HCT116 (cell line): Measurements from ENCODE around the gene ANKRD44. TPM values are rescaled to one million over a fixed set of nuclear protein-coding genes. Genes with fewer than 3 reads are reported as not detected.

ENCODE experiments used
- ATAC-seq: fragments of 200-7000 bp; cut with Tn5 transposase; 2 replicates; pipeline ENCODE4 v1.9.1; 2020; ENCODE audit warnings: mild to moderate bottlenecking, moderate library complexity
- BruUV-seq: library from RNA; stranded (reverse); fragments of 400-500 nt; replicated peaks from 2 replicates; lab custom pipeline; 2021; lab: Mats Ljungman, UMichigan
- CTCF ChIA-PET: fragments of 300-600 bp; sonication (Branson Sonifier 250); formaldehyde crosslinking; loops from one replicate; lab custom pipeline; 2021; ENCODE audit warnings: antibody characterized with exemption; lab: Charles Lee
- POLR2A ChIA-PET: fragments of 300-600, 350-600 bp; sonication (Branson Sonifier 250); formaldehyde crosslinking; loops from one replicate; lab custom pipeline; 2021; ENCODE audit warnings: antibody characterized with exemption; lab: Charles Lee
- RAD21 ChIA-PET, 2 experiments: fragments of 300-600 bp; sonication (Branson Sonifier 250); formaldehyde crosslinking; loops; one replicate each; lab custom pipeline; 2023; ENCODE audit warnings: low total read pairs in 2 of 2; ENCODE audit not compliant: uncharacterized antibody in 2 of 2, unreplicated experiment in 2 of 2, low non-redundant PET in 1 of 2; lab: Charles Lee
- DNase-seq: peaks from one replicate; pipeline ENCODE4 v3.0.0-alpha.2; 2010; ENCODE audit warnings: low read depth, low spot score
- H2AFZ ChIP-seq: fragments of 200-600 bp; shearing (Covaris generic), sonication (generic); 2 replicates; pipeline ENCODE4 v1.6.1; 2017; ENCODE audit warnings: low read depth, mixed run types, mixed read lengths, antibody characterized with exemption, low read length; ENCODE audit not compliant: poor library complexity, severe bottlenecking
- H3K27ac ChIP-seq: 2 replicates; pipeline ENCODE4 v1.5.1; 2012; ENCODE audit warnings: low read depth, low read length
- H3K27me3 ChIP-seq: fragments of 200-600 bp; sonication (generic); 2 replicates; pipeline ENCODE4 v1.6.1; 2016; ENCODE audit warnings: mixed run types, low read length, mixed read lengths; ENCODE audit not compliant: insufficient read depth
- H3K36me3 ChIP-seq, 2 experiments: fragments of 200-500 bp in 1 of 2; fragments of 200-600 bp in 1 of 2; sonication (Bioruptor generic) in 1 of 2; sonication (generic) in 1 of 2; 2 replicates each; pipeline versions ENCODE4 v1.5.1 to v1.6.1; 2014 to 2016; ENCODE audit warnings: low read length in 2 of 2, inconsistent platforms in 1 of 2, mixed read lengths in 1 of 2, mixed run types in 1 of 2; ENCODE audit not compliant: insufficient read depth in 2 of 2, control insufficient read depth in 1 of 2
- H3K4me1 ChIP-seq, 2 experiments: fragments of 200-600 bp in 1 of 2; sonication (generic) in 1 of 2; 2 replicates each; pipeline versions ENCODE4 v1.5.1 to v1.6.1; 2012 to 2017; ENCODE audit warnings: low read length in 2 of 2, inconsistent platforms in 1 of 2, mild to moderate bottlenecking in 1 of 2, mixed read lengths in 1 of 2, mixed run types in 1 of 2, moderate library complexity in 1 of 2; ENCODE audit not compliant: insufficient read depth in 2 of 2, control insufficient read depth in 1 of 2
- H3K4me2 ChIP-seq: fragments of 200-600 bp; sonication (generic); 2 replicates; pipeline ENCODE4 v1.6.1; 2017; ENCODE audit warnings: mixed run types, low read length, mixed read lengths
- H3K4me3 ChIP-seq, 2 experiments: fragments of 200-600 bp in 1 of 2; sonication (generic) in 1 of 2; replicated peaks in 1 of 2; 2 replicates each; pipeline ENCODE4 v1.5.1; 2011 to 2016; ENCODE audit warnings: low read length in 2 of 2, control low read depth in 1 of 2, low read depth in 1 of 2, mild to moderate bottlenecking in 1 of 2, mixed read lengths in 1 of 2, mixed run types in 1 of 2
- H3K79me2 ChIP-seq: fragments of 200-600 bp; sonication (generic); 2 replicates; pipeline ENCODE4 v1.6.1; 2017; ENCODE audit warnings: mild to moderate bottlenecking, mixed run types, low read length, moderate library complexity, mixed read lengths; ENCODE audit not compliant: insufficient read depth
- H3K9ac ChIP-seq: fragments of 200-600 bp; sonication (generic); 2 replicates; pipeline ENCODE4 v1.6.1; 2016; ENCODE audit warnings: low read length, mixed read lengths
- H3K9me2 ChIP-seq: fragments of 200-600 bp; sonication (generic), shearing (Covaris generic); 2 replicates; pipeline ENCODE4 v1.6.1; 2017; ENCODE audit warnings: mixed run types, mild to moderate bottlenecking, moderate library complexity; ENCODE audit not compliant: insufficient read depth
- H3K9me3 ChIP-seq, 2 experiments: fragments of 200-500 bp in 1 of 2; fragments of 200-600 bp in 1 of 2; sonication (Bioruptor generic) in 1 of 2; sonication (generic) in 1 of 2; 2 replicates each; pipeline ENCODE4 v1.6.1; 2014 to 2017; ENCODE audit warnings: low read length in 2 of 2, mixed read lengths in 2 of 2, inconsistent platforms in 1 of 2, low read depth in 1 of 2, mild to moderate bottlenecking in 1 of 2, mixed run types in 1 of 2, moderate library complexity in 1 of 2; ENCODE audit not compliant: control insufficient read depth in 1 of 2, insufficient read depth in 1 of 2
- H4K20me1 ChIP-seq: fragments of 200-600 bp; sonication (generic), shearing (Covaris generic); 2 replicates; pipeline ENCODE4 v1.6.1; 2017; ENCODE audit warnings: mixed run types, mild to moderate bottlenecking, moderate library complexity; ENCODE audit not compliant: insufficient read depth
- CBX3 ChIP-seq: IDR thresholded peaks from 2 replicates; pipeline ENCODE4 v1.6.1; 2012; ENCODE audit warnings: low read depth
- CEBPB ChIP-seq: IDR thresholded peaks from 2 replicates; pipeline ENCODE4 v1.6.1; 2012; ENCODE audit warnings: low read depth
- CTCF ChIP-seq, 3 experiments: fragments of 200-600 bp in 1 of 3; sonication (generic) in 1 of 3; IDR thresholded peaks in 2 of 3; conservative IDR thresholded peaks in 1 of 3; 2 replicates each; pipeline ENCODE4 v1.5.1; 2012 to 2017; ENCODE audit warnings: low read depth in 2 of 3, low read length in 2 of 3, antibody characterized with exemption in 1 of 3, borderline replicate concordance in 1 of 3, control low read depth in 1 of 3, mild to moderate bottlenecking in 1 of 3, mixed read lengths in 1 of 3, mixed run types in 1 of 3, moderate library complexity in 1 of 3; ENCODE audit not compliant: insufficient read depth in 1 of 3
- EGR1 ChIP-seq: IDR thresholded peaks from 2 replicates; pipeline ENCODE4 v1.6.1; 2012; ENCODE audit warnings: low read depth
- ELF1 ChIP-seq: IDR thresholded peaks from 2 replicates; pipeline ENCODE4 v1.6.1; 2012; ENCODE audit warnings: low read depth, borderline replicate concordance
- EZH2phosphoT487 ChIP-seq: fragments of 200-600 bp; IDR thresholded peaks from 2 replicates; pipeline ENCODE4 v1.6.1; 2018; ENCODE audit warnings: antibody characterized with exemption, borderline replicate concordance
- JUND ChIP-seq: IDR thresholded peaks from 2 replicates; pipeline ENCODE4 v1.6.1; 2012
- POLR2A ChIP-seq: IDR thresholded peaks from 2 replicates; pipeline ENCODE4 v1.7.0; 2011; ENCODE audit warnings: borderline replicate concordance; ENCODE audit not compliant: insufficient read depth, insufficient read length; ENCODE audit errors: extremely low read depth
- POLR2AphosphoS5 ChIP-seq: IDR thresholded peaks from 2 replicates; pipeline ENCODE4 v1.6.1; 2011; ENCODE audit warnings: mild to moderate bottlenecking, low read depth, low read length, moderate library complexity
- RAD21 ChIP-seq: IDR thresholded peaks from 2 replicates; pipeline ENCODE4 v1.6.1; 2012; ENCODE audit warnings: low read depth, mild to moderate bottlenecking
- SIN3A ChIP-seq: IDR thresholded peaks from 2 replicates; pipeline ENCODE4 v1.6.1; 2012; ENCODE audit warnings: low read depth
- SP1 ChIP-seq: IDR thresholded peaks from 2 replicates; pipeline ENCODE4 v1.6.1; 2012; ENCODE audit warnings: low read depth
- SRF ChIP-seq: IDR thresholded peaks from 2 replicates; pipeline ENCODE4 v1.6.1; 2012; ENCODE audit warnings: low read depth
- TCF7L2 ChIP-seq: IDR thresholded peaks from 2 replicates; pipeline ENCODE4 v1.7.0; 2011; ENCODE audit warnings: borderline replicate concordance, inconsistent platforms; ENCODE audit not compliant: insufficient read depth, insufficient read length; ENCODE audit errors: extremely low read depth
- YY1 ChIP-seq: IDR thresholded peaks from 2 replicates; pipeline ENCODE4 v1.6.1; 2011; ENCODE audit warnings: low read length, low read depth, moderate library complexity, mild to moderate bottlenecking; ENCODE audit not compliant: insufficient replicate concordance; ENCODE audit errors: extremely low read depth
- ZBTB33 ChIP-seq: IDR thresholded peaks from 2 replicates; pipeline ENCODE4 v1.6.1; 2011; ENCODE audit warnings: mild to moderate bottlenecking, low read length, moderate library complexity; ENCODE audit not compliant: insufficient replicate concordance; ENCODE audit errors: extremely low read depth
- ZNF274 ChIP-seq: fragments of 200-500 bp; sonication (Bioruptor generic); IDR thresholded peaks from 2 replicates; pipeline ENCODE4 v1.6.1; 2014; ENCODE audit warnings: mild to moderate bottlenecking, low read depth, low read length, inconsistent platforms
- intact Hi-C: fragments of 100-400 bp; cut with micrococcal nuclease; formaldehyde crosslinking; loops from 2 replicates; pipeline ENCODE4 v1.10.0; 2022
- total RNA-seq: library from RNA; stranded (reverse); gene quantifications from one replicate; pipeline ENCODE4 v1.2.1, GENCODE V29; 2021; ENCODE audit not compliant: unreplicated experiment
- TF ChIP-seq, protein P1 (sequence below): IDR thresholded peaks from 2 replicates; pipeline ENCODE4 v1.6.1; 2012; ENCODE audit warnings: low read depth
- TF ChIP-seq, protein P2 (sequence below): IDR thresholded peaks from 2 replicates; pipeline ENCODE4 v1.6.1; 2012
- TF ChIP-seq, protein P3 (sequence below): IDR thresholded peaks from 2 replicates; pipeline ENCODE4 v1.6.1; 2012

Gene ANKRD44
- total RNA-seq, 1 experiment from 2014 or later, result 2.7 TPM

DNA sequence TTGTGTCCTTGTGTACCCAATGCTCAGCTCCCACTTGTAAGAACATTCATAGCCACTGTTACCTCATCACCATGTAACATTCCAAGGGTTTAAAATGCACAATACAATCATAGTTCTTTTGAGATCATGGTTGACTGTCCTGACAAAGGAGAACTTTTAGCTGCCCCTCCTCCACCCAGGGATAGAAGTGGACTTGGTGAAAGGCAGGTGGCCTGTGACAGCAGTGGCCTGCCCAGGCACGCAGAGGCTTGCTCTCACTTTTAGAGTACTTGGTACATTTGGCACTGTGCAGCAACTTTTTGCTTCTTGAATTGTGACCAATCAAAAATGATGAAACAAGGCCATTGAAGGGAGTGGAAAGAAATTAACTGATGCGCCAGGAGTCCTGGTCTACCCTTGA lies 108.7 kb downstream of the ANKRD44 start:
- intact Hi-C loops, result no loop called here

More for the DNA sequence above, 108.7 kb downstream of the ANKRD44 start:
- H4K20me1 ChIP-seq, result no peaks in the 10 kb centered on the region
- ChIA-PET CTCF (no interaction called here), POLR2A (no interaction called here), RAD21 (no interaction called here)
- H3K36me3 ChIP-seq, result no peaks in the 10 kb centered on the region
- H3K4me2 ChIP-seq, result no peak overlapping the region
- no peak overlapping the region for H3K27ac ChIP-seq
- no peaks in the 10 kb centered on the region for H3K9me2 ChIP-seq
- no peak overlapping the region for H3K9ac ChIP-seq
- ATAC-seq, result no peak
- no peaks in the 10 kb centered on the region for H3K27me3 ChIP-seq
- H3K4me1 ChIP-seq, result no peaks in the 10 kb centered on the region
- TF ChIP-seq ZBTB33, result no peak
- TF ChIP-seq EZH2phosphoT487, result no peak
- TF ChIP-seq, protein P1, sequence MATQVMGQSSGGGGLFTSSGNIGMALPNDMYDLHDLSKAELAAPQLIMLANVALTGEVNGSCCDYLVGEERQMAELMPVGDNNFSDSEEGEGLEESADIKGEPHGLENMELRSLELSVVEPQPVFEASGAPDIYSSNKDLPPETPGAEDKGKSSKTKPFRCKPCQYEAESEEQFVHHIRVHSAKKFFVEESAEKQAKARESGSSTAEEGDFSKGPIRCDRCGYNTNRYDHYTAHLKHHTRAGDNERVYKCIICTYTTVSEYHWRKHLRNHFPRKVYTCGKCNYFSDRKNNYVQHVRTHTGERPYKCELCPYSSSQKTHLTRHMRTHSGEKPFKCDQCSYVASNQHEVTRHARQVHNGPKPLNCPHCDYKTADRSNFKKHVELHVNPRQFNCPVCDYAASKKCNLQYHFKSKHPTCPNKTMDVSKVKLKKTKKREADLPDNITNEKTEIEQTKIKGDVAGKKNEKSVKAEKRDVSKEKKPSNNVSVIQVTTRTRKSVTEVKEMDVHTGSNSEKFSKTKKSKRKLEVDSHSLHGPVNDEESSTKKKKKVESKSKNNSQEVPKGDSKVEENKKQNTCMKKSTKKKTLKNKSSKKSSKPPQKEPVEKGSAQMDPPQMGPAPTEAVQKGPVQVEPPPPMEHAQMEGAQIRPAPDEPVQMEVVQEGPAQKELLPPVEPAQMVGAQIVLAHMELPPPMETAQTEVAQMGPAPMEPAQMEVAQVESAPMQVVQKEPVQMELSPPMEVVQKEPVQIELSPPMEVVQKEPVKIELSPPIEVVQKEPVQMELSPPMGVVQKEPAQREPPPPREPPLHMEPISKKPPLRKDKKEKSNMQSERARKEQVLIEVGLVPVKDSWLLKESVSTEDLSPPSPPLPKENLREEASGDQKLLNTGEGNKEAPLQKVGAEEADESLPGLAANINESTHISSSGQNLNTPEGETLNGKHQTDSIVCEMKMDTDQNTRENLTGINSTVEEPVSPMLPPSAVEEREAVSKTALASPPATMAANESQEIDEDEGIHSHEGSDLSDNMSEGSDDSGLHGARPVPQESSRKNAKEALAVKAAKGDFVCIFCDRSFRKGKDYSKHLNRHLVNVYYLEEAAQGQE, result no peak
- no peak for TF ChIP-seq POLR2A
- TF ChIP-seq SIN3A, result no peak
- no peak for TF ChIP-seq ZNF274
- TF ChIP-seq, protein P2, sequence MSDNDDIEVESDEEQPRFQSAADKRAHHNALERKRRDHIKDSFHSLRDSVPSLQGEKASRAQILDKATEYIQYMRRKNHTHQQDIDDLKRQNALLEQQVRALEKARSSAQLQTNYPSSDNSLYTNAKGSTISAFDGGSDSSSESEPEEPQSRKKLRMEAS, result no peak
- no peak for TF ChIP-seq POLR2AphosphoS5
- TF ChIP-seq YY1, result no peak
- TF ChIP-seq RAD21, result no peak
- TF ChIP-seq, protein P3, sequence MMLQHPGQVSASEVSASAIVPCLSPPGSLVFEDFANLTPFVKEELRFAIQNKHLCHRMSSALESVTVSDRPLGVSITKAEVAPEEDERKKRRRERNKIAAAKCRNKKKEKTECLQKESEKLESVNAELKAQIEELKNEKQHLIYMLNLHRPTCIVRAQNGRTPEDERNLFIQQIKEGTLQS, result no peak
- no peak for TF ChIP-seq CTCF (IDR thresholded peaks at IDR 0.05 in 2 of 3, conservative IDR thresholded peaks at IDR 0.05 in 1 of 3; ENCODE audit: borderline replicate concordance in 1 of 3, insufficient read depth in 1 of 3, low read depth in 2 of 3, low read length in 2 of 3)
- no peak for TF ChIP-seq JUND
- no peak for TF ChIP-seq CBX3
- TF ChIP-seq TCF7L2, result no peak
- TF ChIP-seq SP1, result no peak
- TF ChIP-seq ELF1, result no peak
- no peak for TF ChIP-seq CEBPB
- no peak for TF ChIP-seq EGR1
- TF ChIP-seq SRF, result no peak
- no peaks in the 10 kb centered on the region for H3K9me3 ChIP-seq
- no peak overlapping the region for H2AFZ ChIP-seq
- DNase-seq, result no peak
- H3K4me3 ChIP-seq, result no peak overlapping the region
- no peaks in the 10 kb centered on the region for H3K79me2 ChIP-seq
- BruUV-seq, result no TSS peak
